ENCODE data around the gene SERPINE1.

SERPINE1 gene

DNA sequence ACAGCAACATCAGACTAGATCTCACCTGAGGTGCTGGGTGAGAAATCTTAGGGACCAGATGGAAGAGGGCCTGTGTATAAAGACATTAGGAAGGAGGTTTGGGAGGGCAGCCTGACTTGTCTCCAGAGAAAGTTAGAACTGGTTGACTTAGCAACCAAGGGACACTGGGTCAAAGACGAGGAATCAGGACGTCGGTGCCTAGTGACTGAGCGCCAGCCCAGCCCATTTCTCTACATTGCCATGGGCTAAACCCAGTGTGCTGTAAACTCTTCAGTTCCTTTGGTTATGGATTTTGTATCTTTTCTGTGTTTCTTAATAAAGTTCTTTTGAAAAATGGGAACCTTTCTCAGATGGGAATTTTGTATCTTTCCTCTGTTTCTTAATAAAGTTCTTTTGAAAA lies 29.3 kb upstream of the SERPINE1 start:
- TF ChIP-seq TCF12 (IDR thresholded peaks at IDR 0.05; ENCODE audit: low read depth) (no peak), ZBTB7A (IDR thresholded peaks at IDR 0.05; ENCODE audit: low read depth) (no peak), TAF1 (IDR thresholded peaks at IDR 0.05; ENCODE audit: low read depth) (no peak), NFIC (IDR thresholded peaks at IDR 0.05) (no peak), CREB1 (IDR thresholded peaks at IDR 0.05; ENCODE audit: low read depth) (no peak), EGR1 (IDR thresholded peaks at IDR 0.05) (no peak), FOXM1 (IDR thresholded peaks at IDR 0.05; ENCODE audit: borderline replicate concordance, low read depth) (no peak), CEBPB (IDR thresholded peaks at IDR 0.05) (no peak), TEAD4 (IDR thresholded peaks at IDR 0.05) (no peak), EP300 (IDR thresholded peaks at IDR 0.05; ENCODE audit: borderline replicate concordance) (no peak)
- TF ChIP-seq, protein P1, sequence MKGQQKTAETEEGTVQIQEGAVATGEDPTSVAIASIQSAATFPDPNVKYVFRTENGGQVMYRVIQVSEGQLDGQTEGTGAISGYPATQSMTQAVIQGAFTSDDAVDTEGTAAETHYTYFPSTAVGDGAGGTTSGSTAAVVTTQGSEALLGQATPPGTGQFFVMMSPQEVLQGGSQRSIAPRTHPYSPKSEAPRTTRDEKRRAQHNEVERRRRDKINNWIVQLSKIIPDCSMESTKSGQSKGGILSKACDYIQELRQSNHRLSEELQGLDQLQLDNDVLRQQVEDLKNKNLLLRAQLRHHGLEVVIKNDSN (IDR thresholded peaks at IDR 0.05), result no peak
- TF ChIP-seq, protein P2, sequence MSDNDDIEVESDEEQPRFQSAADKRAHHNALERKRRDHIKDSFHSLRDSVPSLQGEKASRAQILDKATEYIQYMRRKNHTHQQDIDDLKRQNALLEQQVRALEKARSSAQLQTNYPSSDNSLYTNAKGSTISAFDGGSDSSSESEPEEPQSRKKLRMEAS (IDR thresholded peaks at IDR 0.05), result no peak

DNA sequence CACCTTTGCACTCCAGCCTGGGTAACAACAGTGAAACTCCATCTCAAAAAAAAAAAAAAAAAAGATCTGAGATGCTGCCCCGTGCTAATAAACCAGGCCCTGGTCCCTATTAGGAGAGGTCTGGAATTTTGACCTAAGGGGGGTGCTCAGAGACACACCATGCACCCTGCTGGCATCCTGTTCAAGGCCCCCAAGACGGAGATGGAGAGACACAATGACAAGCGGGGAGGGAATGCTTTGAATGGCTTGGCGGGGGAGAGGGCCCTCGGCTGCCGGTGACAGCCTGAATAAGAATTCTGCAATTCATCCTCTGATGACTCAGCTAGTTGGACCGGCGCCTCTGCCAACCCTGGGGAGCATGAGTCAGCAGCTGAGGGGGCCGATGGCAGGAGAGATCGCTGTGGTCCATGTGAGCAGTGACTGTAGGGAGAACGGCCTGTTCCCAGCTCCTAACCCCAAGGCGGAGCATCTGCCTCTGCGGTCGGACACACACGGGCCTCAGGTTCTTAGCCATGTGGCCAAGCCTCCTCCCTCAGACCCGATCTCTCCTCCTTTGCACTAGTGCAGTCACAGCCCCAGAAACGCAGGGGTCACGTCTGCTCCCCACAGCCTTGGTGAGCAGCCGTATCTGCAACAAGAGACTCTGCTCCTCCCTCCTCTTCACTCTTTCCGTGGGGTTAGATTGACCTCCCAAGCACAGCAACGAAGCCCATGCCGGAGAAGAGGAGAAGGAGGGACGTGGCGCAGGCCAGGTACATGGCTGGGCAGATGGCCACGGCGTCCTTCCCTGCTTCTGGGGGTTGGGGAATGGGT lies 26.7 kb upstream of the SERPINE1 start:
- TF ChIP-seq EGR1 (IDR thresholded peaks at IDR 0.05) (no peak), CEBPB (IDR thresholded peaks at IDR 0.05) (0 out of 2 replicates have a peak, but pooled peaks have one; percentile 16), YY1 (IDR thresholded peaks at IDR 0.05; ENCODE audit: low read depth) (0 out of 2 replicates have a peak, but pooled peaks have one; percentile 59), FOXM1 (IDR thresholded peaks at IDR 0.05; ENCODE audit: borderline replicate concordance, low read depth) (no peak), RAD21 (IDR thresholded peaks at IDR 0.05; ENCODE audit: low read depth) (peak; percentile 22; the same call in 1 of the 2 replicates), TEAD4 (IDR thresholded peaks at IDR 0.05) (peak; percentile 84), EP300 (IDR thresholded peaks at IDR 0.05; ENCODE audit: borderline replicate concordance) (peak; percentile 86; the same call in 1 of the 2 replicates), TCF12 (IDR thresholded peaks at IDR 0.05; ENCODE audit: low read depth) (peak; percentile 85), CREB1 (IDR thresholded peaks at IDR 0.05; ENCODE audit: low read depth) (no peak), ZBTB7A (IDR thresholded peaks at IDR 0.05; ENCODE audit: low read depth) (no peak), TAF1 (IDR thresholded peaks at IDR 0.05; ENCODE audit: low read depth) (no peak), NFIC (IDR thresholded peaks at IDR 0.05) (peak; percentile 90)
- TF ChIP-seq, protein P1 (IDR thresholded peaks at IDR 0.05), result no peak
- TF ChIP-seq, protein P3, sequence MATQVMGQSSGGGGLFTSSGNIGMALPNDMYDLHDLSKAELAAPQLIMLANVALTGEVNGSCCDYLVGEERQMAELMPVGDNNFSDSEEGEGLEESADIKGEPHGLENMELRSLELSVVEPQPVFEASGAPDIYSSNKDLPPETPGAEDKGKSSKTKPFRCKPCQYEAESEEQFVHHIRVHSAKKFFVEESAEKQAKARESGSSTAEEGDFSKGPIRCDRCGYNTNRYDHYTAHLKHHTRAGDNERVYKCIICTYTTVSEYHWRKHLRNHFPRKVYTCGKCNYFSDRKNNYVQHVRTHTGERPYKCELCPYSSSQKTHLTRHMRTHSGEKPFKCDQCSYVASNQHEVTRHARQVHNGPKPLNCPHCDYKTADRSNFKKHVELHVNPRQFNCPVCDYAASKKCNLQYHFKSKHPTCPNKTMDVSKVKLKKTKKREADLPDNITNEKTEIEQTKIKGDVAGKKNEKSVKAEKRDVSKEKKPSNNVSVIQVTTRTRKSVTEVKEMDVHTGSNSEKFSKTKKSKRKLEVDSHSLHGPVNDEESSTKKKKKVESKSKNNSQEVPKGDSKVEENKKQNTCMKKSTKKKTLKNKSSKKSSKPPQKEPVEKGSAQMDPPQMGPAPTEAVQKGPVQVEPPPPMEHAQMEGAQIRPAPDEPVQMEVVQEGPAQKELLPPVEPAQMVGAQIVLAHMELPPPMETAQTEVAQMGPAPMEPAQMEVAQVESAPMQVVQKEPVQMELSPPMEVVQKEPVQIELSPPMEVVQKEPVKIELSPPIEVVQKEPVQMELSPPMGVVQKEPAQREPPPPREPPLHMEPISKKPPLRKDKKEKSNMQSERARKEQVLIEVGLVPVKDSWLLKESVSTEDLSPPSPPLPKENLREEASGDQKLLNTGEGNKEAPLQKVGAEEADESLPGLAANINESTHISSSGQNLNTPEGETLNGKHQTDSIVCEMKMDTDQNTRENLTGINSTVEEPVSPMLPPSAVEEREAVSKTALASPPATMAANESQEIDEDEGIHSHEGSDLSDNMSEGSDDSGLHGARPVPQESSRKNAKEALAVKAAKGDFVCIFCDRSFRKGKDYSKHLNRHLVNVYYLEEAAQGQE (IDR thresholded peaks at IDR 0.05; ENCODE audit: low read depth), result no peak
- TF ChIP-seq, protein P2 (IDR thresholded peaks at IDR 0.05), result peak; percentile 68; the same call in 1 of the 2 replicates

DNA sequence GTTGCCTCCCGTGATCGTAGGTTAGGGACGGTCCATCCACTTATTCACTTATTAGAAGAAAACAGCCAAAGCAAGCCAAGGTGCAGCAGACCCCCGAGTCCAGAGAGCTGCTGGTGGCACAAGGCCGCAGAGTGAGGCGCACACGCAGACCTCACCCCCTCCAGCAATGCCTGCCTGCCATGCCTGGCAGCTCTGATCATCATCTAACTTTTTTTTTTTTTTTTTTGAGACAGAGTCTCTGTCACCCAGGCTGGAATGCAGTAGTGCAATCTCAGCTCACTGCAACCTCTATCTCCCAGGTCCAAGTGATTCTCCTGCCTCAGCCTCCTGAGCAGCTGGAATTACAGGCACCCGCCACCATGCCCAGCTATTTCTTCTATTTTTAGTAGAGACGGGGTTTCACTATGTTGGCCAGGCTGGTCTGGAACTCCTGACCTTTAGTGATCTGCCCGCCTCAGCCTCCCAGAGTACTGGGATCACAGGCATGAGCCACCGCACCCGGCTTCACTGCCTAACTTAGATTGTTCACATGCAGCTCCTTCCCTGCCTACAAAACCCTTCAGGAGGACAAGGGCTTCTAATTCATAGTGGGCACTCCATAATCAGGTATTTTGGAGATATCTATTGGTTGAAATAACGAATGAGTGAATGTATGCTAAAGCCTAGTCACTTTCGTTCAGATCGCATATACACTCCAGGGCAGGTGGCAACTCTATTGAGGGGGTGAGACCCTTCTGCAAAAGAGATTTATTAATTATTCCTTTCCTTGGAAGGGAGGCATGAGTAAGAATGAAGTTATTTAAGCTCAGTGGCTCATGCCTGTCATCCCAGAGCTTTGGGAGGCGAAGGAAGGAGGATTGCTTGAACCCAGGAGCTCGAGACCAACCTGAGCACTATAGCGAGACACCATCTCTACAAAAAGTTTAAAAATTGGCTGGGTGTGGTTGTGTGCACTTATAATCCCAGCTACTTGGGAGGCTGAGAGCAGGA lies 25.8 kb upstream of the SERPINE1 start:
- no peak for TF ChIP-seq TAF1 (IDR thresholded peaks at IDR 0.05; ENCODE audit: low read depth)
- no peak for TF ChIP-seq TEAD4 (IDR thresholded peaks at IDR 0.05)
- no peak for TF ChIP-seq RAD21 (IDR thresholded peaks at IDR 0.05; ENCODE audit: low read depth)
- no peak for TF ChIP-seq CEBPB (IDR thresholded peaks at IDR 0.05)

DNA sequence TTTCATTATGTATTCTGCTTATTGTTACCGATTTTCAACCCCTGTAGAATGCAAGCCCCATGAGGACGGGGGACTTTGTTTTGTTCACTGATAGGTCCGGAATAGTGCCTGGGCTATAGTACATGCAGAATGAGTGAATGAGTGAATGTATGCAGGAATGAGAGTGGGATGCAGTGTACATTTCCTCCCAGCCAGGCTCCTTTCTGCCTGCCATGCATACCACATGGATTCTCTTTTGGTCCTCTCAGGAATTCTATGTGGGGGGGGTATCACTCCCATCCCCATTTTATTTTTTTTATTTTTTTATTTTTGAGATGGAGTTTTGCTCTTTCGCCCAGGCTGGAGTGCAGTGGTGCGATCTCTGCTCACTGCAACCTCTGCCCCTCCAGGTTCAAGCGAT lies 24.9 kb upstream of the SERPINE1 start:
- TF ChIP-seq, protein P3 (IDR thresholded peaks at IDR 0.05; ENCODE audit: low read depth), result no peak
- TF ChIP-seq TAF1 (IDR thresholded peaks at IDR 0.05; ENCODE audit: low read depth) (no peak), CEBPB (IDR thresholded peaks at IDR 0.05) (no peak), TEAD4 (IDR thresholded peaks at IDR 0.05) (no peak), EP300 (IDR thresholded peaks at IDR 0.05; ENCODE audit: borderline replicate concordance) (no peak)
- TF ChIP-seq, protein P2 (IDR thresholded peaks at IDR 0.05), result no peak
